C4-2B (cell line): ENCODE results near the gene CLIP1.

Experiments used
- ZFX ChIP-seq: fragments of 450-650 bp; IDR thresholded peaks from 2 replicates; pipeline ENCODE4 v1.6.1; 2017
- TF ChIP-seq, protein P1 (sequence below): fragments of 450-650 bp; conservative IDR thresholded peaks from 2 replicates; pipeline ENCODE4 v1.5.1; 2017; ENCODE audit warnings: mild to moderate bottlenecking

DNA sequence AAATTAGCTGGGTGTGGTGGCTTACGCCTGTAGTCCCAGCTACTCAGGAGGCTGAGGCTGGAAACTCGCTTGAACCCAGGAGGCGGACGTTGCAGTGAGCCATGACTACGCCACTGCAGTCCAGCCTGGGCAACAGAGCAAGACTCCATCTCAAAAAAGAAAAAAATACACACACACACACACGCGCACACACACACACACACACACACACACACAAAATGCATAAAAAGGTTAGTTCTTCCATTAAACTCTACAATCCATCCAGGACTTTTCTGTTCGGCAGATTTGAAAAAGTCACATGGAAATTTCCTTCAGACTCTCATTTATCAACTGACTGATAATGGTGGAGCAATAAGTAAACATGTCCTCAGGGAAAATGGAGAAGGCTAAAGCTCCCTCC lies 147.0 kb downstream of the CLIP1 start:
- TF ChIP-seq, protein P1, sequence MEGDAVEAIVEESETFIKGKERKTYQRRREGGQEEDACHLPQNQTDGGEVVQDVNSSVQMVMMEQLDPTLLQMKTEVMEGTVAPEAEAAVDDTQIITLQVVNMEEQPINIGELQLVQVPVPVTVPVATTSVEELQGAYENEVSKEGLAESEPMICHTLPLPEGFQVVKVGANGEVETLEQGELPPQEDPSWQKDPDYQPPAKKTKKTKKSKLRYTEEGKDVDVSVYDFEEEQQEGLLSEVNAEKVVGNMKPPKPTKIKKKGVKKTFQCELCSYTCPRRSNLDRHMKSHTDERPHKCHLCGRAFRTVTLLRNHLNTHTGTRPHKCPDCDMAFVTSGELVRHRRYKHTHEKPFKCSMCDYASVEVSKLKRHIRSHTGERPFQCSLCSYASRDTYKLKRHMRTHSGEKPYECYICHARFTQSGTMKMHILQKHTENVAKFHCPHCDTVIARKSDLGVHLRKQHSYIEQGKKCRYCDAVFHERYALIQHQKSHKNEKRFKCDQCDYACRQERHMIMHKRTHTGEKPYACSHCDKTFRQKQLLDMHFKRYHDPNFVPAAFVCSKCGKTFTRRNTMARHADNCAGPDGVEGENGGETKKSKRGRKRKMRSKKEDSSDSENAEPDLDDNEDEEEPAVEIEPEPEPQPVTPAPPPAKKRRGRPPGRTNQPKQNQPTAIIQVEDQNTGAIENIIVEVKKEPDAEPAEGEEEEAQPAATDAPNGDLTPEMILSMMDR: no peak
- TF ChIP-seq ZFX: no peak
